CD14-positive monocyte (primary cell): ENCODE data around the gene TCTN3. TPM values are rescaled to one million over a fixed set of nuclear protein-coding genes. Genes with fewer than 3 reads are reported as not detected.

Source experiments
- DNase-seq, 3 donors: peaks; one replicate each; pipeline ENCODE4 v3.0.0-alpha.2; 2011 to 2022
- H2AFZ ChIP-seq: 2 replicates; pipeline ENCODE4 v1.6.0; 2012; ENCODE audit warnings: mild to moderate bottlenecking, low read depth, low read length, inconsistent platforms; ENCODE audit not compliant: insufficient read depth, poor library complexity, severe bottlenecking
- H3K27ac ChIP-seq, 2 donors: 1 replicate in 1 of 2; 2 replicates in 1 of 2; pipeline ENCODE4 v1.5.1; 2012 to 2013; ENCODE audit warnings: low read length in 2 of 2, control low read depth in 1 of 2, inconsistent platforms in 1 of 2, low read depth in 1 of 2, mild to moderate bottlenecking in 1 of 2
- H3K27me3 ChIP-seq, 2 donors: one replicate each; pipeline versions ENCODE4 v1.6.0 to v1.6.1; 2011 to 2013; ENCODE audit warnings: low read length in 2 of 2; ENCODE audit not compliant: control insufficient read depth in 2 of 2, insufficient read depth in 2 of 2
- H3K36me3 ChIP-seq, 2 donors: replicated peaks in 1 of 2; 1 replicate in 1 of 2; 2 replicates in 1 of 2; pipeline versions ENCODE4 v1.5.1 to v1.6.1; 2012 to 2013; ENCODE audit warnings: low read length in 2 of 2, control low read depth in 1 of 2, inconsistent platforms in 1 of 2, mild to moderate bottlenecking in 1 of 2; ENCODE audit not compliant: insufficient read depth in 2 of 2, control insufficient read depth in 1 of 2
- H3K4me1 ChIP-seq, 2 donors: 1 replicate in 1 of 2; 2 replicates in 1 of 2; pipeline versions ENCODE4 v1.5.1 to v1.6.1; 2012 to 2013; ENCODE audit warnings: low read length in 2 of 2, control low read depth in 1 of 2, inconsistent platforms in 1 of 2, mild to moderate bottlenecking in 1 of 2, moderate library complexity in 1 of 2; ENCODE audit not compliant: insufficient read depth in 2 of 2, control insufficient read depth in 1 of 2
- H3K4me2 ChIP-seq: replicated peaks from 2 replicates; pipeline ENCODE3; 2012; ENCODE audit warnings: low read length, moderate library complexity, mild to moderate bottlenecking; ENCODE audit not compliant: poor library complexity, severe bottlenecking; ENCODE audit errors: extremely low read depth
- H3K4me3 ChIP-seq, 3 experiments: fragments of 200-600 bp in 1 of 3; sonication (generic) in 1 of 3; replicated peaks in 1 of 3; 1 replicate in 2 of 3; 2 replicates in 1 of 3; pipeline ENCODE4 v1.5.1; 2011 to 2013; ENCODE audit warnings: low read length in 3 of 3, mild to moderate bottlenecking in 3 of 3, control low read depth in 2 of 3, low read depth in 2 of 3, inconsistent platforms in 1 of 3, moderate library complexity in 1 of 3
- H3K79me2 ChIP-seq: 2 replicates; pipeline ENCODE4 v1.6.0; 2012; ENCODE audit warnings: mild to moderate bottlenecking, control low read depth, inconsistent platforms, low read length, moderate library complexity; ENCODE audit not compliant: insufficient read depth
- H3K9ac ChIP-seq: 2 replicates; pipeline ENCODE4 v1.6.0; 2017; ENCODE audit warnings: low read length, mild to moderate bottlenecking; ENCODE audit not compliant: insufficient read depth, poor library complexity, severe bottlenecking
- H3K9me3 ChIP-seq, 2 donors: replicated peaks in 1 of 2; 1 replicate in 1 of 2; 2 replicates in 1 of 2; pipeline versions ENCODE4 v1.5.1 to v1.6.1; 2012 to 2013; ENCODE audit warnings: low read length in 2 of 2, control low read depth in 1 of 2; ENCODE audit not compliant: control insufficient read depth in 1 of 2, insufficient read depth in 1 of 2
- H4K20me1 ChIP-seq: 2 replicates; pipeline ENCODE4 v1.6.0; 2012; ENCODE audit warnings: mild to moderate bottlenecking, low read length, control low read depth, moderate library complexity; ENCODE audit not compliant: insufficient read depth
- H3K27ac Mint-ChIP-seq, 7 donors: one replicate each; pipeline ENCODE4 v1.8.0; 2020; ENCODE audit warnings: mild to moderate bottlenecking in 7 of 7, mixed read lengths in 7 of 7, moderate library complexity in 6 of 7, inconsistent platforms in 2 of 7
- H3K27me3 Mint-ChIP-seq, 3 donors: one replicate each; pipeline ENCODE4 v1.8.0; 2021 to 2022; ENCODE audit warnings: low read depth in 3 of 3, mild to moderate bottlenecking in 3 of 3, mixed read lengths in 3 of 3, moderate library complexity in 3 of 3, inconsistent platforms in 1 of 3
- H3K36me3 Mint-ChIP-seq, 2 donors: one replicate each; pipeline ENCODE4 v1.8.0; 2020; ENCODE audit warnings: mixed read lengths in 2 of 2, inconsistent platforms in 1 of 2, mild to moderate bottlenecking in 1 of 2
- H3K4me1 Mint-ChIP-seq: one replicate; pipeline ENCODE4 v1.8.0; 2020; ENCODE audit warnings: mild to moderate bottlenecking, mixed read lengths
- H3K4me3 Mint-ChIP-seq, 2 donors: one replicate each; pipeline ENCODE4 v1.8.0; 2020; ENCODE audit warnings: mild to moderate bottlenecking in 2 of 2, mixed read lengths in 2 of 2, moderate library complexity in 1 of 2
- H3K9me3 Mint-ChIP-seq, 7 donors: one replicate each; pipeline ENCODE4 v1.8.0; 2020 to 2022; ENCODE audit warnings: mixed read lengths in 7 of 7, mild to moderate bottlenecking in 6 of 7, moderate library complexity in 6 of 7, inconsistent platforms in 2 of 7
- CTCF ChIP-seq: fragments of 200-600 bp; IDR thresholded peaks from one replicate; pipeline ENCODE4 v1.8.0; 2022; ENCODE audit warnings: antibody characterized with exemption, mild to moderate bottlenecking
- WGBS: methylation state at CpG from one replicate; pipeline ENCODE4 v1.1.5; 2013; ENCODE audit warnings: missing lambda C conversion rate; ENCODE audit not compliant: insufficient coverage; 5-methylcytosine and 5-hydroxymethylcytosine counted together
- intact Hi-C, 2 donors: fragments of 100-400 bp; cut with micrococcal nuclease; formaldehyde crosslinking; loops; one replicate each; pipeline versions ENCODE4 v1.15.0 to v1.15.1; 2023
- polyA plus RNA-seq, 3 donors: library from polyadenylated mRNA; depleted of rRNA in 1 of 3; unstranded in 2 of 3; stranded (reverse) in 1 of 3; fragments of 300-500 nt in 2 of 3; fragments of >200 nt in 1 of 3; fragmentation: Illumina TruSeq in 2 of 3; gene quantifications; 1 replicate in 2 of 3; 2 replicates in 1 of 3; pipeline ENCODE4 v1.2.3, GENCODE V29; 2012 to 2021

TCTN3 gene
- polyA plus RNA-seq, 3 donors, result 8.5 to 23.1 (median 14.4) TPM

- Histone ChIP-seq H3K4me2 (no peak overlapping the region), H4K20me1 (no peaks in the 10 kb centered on the region), H3K27ac (no peak overlapping the region), H3K9ac (no peak overlapping the region), H3K4me3 (no peak overlapping the region), H3K36me3 (peaks cover 30 to 64% of the 10 kb centered on the region in 2 donors), H2AFZ (no peak overlapping the region), H3K9me3 (no peaks in the 10 kb centered on the region), H3K4me1 (no peaks in the 10 kb centered on the region), H3K27me3 (no peaks in the 10 kb centered on the region), H3K79me2 (no peaks in the 10 kb centered on the region)
- Mint-ChIP-seq H3K4me1 (no peaks in the 10 kb centered on the region), H3K9me3 (peaks cover 0 to 3% (median 0%) of the 10 kb centered on the region in 7 donors), H3K27ac (peak overlapping the region in 1 of 7 donors; percentile 1), H3K4me3 (no peak overlapping the region), H3K27me3 (peaks cover 0 to 2% (median 0%) of the 10 kb centered on the region in 3 donors), H3K36me3 (peaks cover 49 to 78% of the 10 kb centered on the region in 2 donors)
- intact Hi-C loops, result no loop called here
- DNase-seq, result no peak
- WGBS, result 100% methylated on average over 1 of the region's 4 CpGs
- no peak for TF ChIP-seq CTCF
These were observed 75.6 kb downstream of the TCTN3 start for GRCh38 chr10:95618101-95618500.

GRCh38 chr10:95616446-95616845 is 77.3 kb downstream of the TCTN3 start:
- Mint-ChIP-seq H3K36me3 (peaks cover 55 to 86% of the 10 kb centered on the region in 2 donors), H3K27me3 (no peaks in the 10 kb centered on the region), H3K27ac (no peak overlapping the region), H3K9me3 (peaks cover 0 to 3% (median 0%) of the 10 kb centered on the region in 7 donors), H3K4me3 (no peak overlapping the region), H3K4me1 (no peaks in the 10 kb centered on the region)
- WGBS, result no CpG with 5 or more reads among the region's 4 CpGs
- Histone ChIP-seq H3K27ac (no peak overlapping the region), H2AFZ (no peak overlapping the region), H3K4me2 (no peak overlapping the region), H3K27me3 (no peaks in the 10 kb centered on the region), H4K20me1 (no peaks in the 10 kb centered on the region), H3K9me3 (no peaks in the 10 kb centered on the region), H3K79me2 (no peaks in the 10 kb centered on the region), H3K9ac (no peak overlapping the region), H3K4me3 (no peak overlapping the region), H3K36me3 (peaks cover 30 to 79% of the 10 kb centered on the region in 2 donors), H3K4me1 (no peaks in the 10 kb centered on the region)
- no peak for DNase-seq
- no peak for TF ChIP-seq CTCF
- intact Hi-C loops, result no loop called here

Other genes starting within 250 kb of the TCTN3 start
- gene SORBS1, start 132.6 kb downstream of the TCTN3 start, polyA plus RNA-seq, result under 1 TPM in 2 of 3 donors, not detected in 1; 0.08 to 0.15 TPM
- 1 to 10 TPM; 1.7 to 2.6 (median 2.6) TPM for gene ALDH18A1, start 37.2 kb downstream of the TCTN3 start, polyA plus RNA-seq
- 10 to 100 TPM; 62.2 to 71.1 (median 70.4) TPM for gene ENTPD1, start 62.2 kb upstream of the TCTN3 start, polyA plus RNA-seq
- gene CC2D2B, start 214.0 kb upstream of the TCTN3 start, polyA plus RNA-seq, result 1 to 10 TPM in 1 of 3 donors, under 1 TPM in 1, not detected in 1; 0.08 to 1.8 TPM